ENCODE results near the gene BLVRB.
"Not testable (repeated sequence)": the region's sequence is repeated elsewhere in the genome, so short reads cannot be mapped to it uniquely, and the experiment has no call there.

BLVRB gene

DNA sequence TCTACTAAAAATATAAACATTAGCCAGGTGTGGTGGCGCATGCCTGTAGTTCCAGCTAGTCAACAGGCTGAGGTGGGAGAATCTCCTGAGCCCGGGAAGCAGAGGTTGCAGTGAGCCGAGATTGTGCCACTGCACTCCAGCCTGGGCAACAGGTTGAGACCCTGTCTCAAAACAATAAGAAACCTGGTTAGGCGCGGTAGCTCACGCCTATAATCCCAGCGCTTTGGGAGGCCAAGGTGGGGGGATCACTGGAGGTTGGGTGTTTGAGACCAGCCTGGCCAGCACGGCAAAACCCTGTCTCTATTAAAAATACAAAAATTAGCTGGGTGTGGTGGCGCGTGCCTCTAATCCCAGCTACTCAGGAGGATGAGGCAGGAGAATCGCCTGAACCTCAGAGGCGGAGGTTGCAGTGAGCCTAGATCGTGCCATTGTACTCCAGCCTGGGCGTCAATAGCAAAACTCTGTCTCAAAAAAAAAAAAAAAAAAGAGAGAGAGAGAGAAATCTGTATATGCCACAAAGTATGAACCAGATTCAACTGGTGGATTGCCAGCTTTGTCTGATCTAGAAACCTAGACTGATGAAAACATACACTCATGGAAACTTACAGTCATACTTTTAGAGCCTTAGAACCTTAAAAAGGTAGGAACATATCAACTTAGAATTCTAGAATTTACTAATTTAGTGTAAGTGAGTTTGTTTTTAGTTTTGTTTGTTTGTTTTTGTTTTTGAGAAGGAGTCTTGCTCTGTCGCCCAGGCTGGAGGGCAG is 10.5 kb upstream of the BLVRB start:
- not testable (repeated sequence) for DNase-seq

DNA sequence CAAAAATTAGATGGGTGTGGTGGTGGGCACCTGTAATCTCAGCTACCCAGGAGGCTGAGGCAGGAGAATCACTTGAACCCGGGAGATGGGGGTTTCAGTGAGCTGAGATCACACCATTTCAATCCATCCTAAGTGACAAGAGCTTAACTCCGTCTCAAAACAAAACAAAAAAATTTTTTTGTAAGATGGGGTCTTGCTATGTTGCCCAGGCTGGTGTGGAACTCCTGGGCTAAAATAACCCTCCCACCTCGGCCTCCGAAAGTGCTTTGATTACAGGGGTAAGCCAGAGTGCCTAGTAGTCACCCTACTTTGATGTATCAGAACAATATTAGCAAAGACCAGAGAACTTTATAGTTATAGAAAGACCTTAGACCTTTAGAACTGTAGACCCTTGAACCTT is 9.2 kb upstream of the BLVRB start:
- no peak for DNase-seq

DNA sequence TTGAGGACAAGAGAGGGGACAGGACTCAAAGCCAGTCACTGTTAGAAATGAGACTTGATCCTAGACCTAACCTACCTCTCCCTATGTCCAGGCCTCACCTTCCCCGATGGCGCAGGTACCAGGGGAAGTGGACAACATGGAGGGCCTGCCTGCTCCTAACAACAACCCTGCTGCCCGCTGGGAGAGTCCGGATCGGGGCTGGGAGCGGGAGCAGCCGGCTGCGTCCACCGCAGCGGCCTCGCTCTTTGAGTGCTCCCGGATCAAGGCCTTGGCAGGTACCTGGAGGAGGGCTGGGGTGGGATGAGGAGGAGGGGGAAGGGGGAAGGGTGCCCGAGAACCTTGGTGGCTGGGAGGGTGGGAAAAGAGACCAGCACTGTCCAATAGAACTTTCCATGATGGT is 7.0 kb upstream of the BLVRB start:
- no peak for DNase-seq

DNA sequence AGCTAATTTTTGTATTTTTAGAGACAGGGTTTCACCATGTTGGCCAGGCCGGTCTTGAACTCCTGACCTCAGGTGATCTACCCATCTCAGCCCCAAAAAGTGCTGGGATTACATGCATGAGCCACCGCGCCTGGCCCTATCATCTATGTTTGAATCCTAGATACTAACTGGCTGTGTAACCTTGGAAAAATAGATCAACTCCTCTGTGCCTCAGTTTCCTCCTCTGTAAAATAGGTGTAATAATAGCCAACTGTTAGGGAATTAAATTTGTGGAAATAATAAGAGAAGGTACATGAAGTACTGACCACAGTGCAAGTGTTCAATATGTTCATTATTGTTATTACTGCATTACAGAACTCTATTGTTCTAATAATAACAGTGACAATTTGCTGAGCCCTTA is 5.6 kb upstream of the BLVRB start:
- no peak for DNase-seq

DNA sequence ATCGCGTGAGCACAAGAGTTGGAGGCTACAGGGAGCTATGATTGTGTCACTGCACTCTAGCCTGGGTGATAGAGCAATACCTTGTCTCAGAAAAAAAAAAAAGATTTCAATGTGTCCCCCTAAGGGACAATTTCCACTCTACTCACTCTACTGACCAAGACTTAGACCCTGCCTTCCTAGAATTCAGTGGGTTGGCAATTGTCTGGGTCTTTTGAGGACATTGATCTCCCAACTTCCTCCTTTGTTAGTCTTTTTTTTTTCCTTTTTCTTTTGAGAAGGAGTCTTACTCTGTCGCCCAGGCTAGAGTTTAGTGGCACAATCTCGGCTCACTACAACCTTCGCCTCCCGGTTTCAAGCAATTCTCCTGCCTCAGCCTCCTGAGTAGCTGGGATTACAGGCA is 3.5 kb upstream of the BLVRB start:
- no peak for DNase-seq

DNA sequence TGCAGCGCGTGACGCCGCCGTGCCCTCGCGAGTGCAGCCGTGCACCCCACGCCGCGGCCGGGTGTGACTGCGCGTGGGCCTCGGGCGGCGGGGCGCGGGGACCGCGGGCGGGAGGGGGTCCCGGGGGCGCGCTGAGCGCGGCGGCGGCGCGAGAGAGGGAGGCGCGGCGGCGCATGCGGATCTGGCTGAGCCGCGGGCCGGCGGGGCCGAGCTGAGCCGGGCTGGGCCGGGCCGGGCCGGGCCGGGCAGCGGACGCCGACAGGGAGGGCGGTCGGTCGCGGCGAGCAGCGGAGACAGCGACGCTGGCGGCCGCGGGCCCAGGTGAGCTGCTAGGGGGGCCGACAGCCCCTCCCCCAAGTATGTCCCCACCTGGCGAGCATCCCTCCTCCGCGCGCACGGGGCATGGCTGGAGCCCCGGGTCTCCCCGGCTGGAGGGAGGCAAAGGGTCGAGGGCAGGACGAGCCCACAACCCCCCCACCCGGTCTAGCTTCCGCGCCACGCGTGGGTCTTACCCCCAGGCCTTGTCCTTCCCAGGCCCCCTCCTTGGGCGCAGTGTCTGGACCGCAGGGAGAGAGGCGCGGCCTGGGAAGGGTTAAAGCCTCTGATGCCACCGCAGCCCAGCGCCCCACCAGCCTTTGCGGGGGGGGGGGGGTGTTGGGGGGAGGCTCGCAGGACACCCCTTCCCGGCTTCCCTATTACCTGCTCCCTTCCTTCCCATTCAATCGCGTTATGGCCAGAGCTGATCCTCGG is 1.6 kb upstream of the BLVRB start, which contains the start of gene SPTBN4:
Gene SPTBN4 (plus strand): TSS at position 17 of the 750 bp plus-strand sequence. CDS start 5,621 bp downstream, outside the sequence.
- no peak for DNase-seq

DNA sequence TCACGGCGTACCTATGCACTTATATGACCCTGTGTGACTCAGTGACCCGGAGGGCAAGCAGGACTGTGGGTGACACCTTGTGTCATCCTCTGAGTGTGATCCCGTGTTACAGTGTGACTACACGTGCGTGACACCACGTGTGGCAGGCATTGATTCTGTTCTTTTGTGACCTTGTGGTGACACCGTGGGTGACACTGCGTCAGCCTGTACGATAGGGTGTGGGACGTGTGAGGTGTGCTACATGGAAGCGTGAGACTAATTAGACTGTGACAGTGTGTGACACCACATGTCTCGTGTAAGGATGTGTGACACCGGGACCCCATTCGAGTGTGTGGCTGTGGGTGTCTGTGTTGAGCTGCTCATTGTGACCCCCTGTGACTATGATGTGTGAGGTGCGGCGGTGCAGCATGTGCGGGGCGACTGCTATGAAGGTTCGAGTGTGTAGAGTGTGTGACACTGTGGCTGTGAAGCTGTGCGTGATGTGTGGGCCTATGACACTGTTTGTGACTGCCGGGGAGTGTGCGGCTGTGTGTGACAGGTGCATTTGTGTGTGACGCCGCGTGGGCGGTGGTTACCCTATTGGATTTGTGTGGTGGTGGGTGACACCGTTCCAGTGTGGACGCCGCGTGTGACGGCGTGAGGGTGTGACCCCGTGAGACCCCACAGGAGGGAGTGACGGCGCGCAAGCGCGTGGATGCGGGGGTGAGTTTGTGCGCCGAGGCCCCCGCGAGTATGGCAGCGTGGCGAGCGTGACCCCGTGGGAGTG is 857 bp upstream of the BLVRB start:
- DNase-seq, result no peak

DNA sequence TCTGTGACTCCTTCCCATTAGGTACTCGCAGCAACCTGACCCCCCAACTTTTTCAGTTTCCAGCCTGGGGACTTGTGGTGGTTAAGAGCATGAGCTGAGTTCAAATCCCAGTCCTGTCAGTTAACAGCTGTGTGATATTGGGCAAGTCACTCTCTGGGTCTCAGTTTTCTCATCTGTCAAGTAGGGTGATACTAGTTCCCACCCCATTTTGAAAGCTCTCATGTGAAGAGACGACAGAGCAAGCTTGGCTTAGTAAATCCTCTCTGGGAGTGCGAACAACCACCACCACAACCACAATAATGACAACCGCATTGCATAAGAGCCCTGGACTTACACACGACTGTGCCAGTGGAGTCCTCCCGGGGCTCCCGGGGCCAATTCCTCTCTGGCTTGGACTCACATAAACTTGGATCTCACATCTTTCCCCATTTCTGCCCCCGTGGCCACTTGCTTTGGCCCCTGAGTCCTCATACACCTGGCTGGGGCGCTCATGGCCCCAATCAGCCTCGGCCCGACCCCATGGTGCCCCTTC is 454 bp downstream of the BLVRB start:
- no peak for DNase-seq

DNA sequence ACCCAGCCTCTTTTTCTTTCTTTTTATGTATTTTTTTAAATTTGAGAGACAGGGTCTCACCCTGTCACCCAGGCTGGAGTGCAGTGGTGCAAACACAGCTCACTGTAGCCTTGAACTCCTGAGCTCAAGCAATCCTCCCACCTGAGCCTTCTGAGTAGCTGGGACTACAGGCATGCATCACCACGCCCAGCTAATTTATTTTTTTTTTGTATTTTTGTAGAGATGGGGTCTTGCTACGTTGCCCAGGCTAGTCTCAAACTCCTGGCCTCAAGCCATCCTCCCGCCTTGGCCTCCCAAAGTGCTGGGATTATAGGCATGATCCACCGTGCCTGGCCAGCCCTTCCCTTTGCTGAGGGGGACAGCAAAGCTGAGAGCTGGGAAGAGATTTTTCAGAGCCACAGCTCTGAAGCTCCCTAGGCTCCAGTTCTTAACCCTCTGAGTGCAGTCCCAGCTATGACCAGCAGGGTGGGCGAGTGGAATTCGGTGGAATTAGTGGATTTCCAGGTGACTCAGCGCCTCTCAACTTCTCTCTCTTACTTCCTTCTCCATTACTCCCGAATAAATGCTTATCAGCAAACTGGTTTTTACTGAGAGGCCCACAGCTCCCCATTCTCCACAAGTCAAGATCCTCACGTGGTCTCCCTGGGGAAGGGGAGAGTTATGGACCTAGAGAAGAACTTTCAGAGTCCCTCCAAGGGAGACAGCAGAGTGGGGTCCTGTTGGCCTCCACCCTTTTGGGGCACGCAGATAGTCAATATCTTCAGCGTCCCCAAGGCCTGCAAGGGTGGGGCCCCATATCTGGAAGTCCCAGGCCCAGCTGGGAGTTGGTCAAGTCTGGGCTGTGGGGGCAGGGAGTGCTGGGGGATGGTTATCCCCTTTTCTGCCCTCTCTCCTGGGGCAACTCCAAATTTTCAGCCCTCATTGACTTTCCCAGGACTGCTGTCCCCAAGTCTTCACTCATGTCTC is 1.2 kb downstream of the BLVRB start:
- DNase-seq, result peak; percentile 37

DNA sequence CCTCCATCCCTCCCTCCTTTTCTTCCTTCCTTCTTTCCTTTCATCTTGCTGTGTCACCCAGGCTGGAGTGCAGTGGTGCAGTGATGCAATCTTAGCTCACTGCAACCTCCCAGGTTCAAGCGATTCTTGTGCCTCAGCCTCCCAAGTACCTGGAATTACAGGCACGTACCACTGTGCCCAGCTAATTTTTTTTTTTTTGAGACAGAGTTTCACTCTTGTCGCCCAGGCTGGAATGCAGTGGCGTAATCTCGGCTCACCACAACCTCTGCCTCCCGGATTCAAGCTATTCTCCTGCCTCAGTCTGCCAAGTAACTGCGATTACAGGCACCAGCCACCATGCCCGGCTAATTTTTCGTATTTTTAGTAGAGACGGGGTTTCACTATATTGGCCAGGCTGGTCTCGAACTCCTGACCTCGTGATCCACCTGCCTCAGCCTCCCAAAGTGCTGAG is 1.9 kb downstream of the BLVRB start:
- DNase-seq, result not testable (repeated sequence)

DNA sequence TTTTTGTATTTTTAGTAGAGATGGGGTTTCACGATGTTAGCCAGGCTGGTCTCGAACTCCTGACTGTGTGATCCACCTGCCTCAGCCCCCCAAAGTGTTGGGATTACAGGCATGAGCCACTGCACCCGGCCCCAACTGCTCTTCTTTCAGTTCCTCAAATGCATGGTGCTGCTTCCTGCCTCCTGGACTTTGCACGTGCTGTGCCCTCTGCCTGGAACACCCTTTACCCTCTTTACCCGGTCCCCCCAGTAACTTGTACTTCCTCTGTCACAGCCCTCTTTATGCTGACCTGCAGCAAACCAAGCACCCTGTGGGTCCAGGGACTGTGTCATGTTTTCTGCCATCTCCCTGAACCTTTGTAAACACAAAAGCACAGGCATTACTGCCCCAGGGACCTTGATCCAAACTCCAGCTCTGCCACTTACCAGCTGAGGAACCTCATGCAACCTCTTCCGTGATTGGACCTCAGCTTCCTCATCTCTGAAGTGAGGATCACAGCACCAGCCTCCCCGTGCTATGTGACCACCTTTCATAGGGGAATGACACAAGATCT is 3.8 kb downstream of the BLVRB start:
- DNase-seq, result no peak

DNA sequence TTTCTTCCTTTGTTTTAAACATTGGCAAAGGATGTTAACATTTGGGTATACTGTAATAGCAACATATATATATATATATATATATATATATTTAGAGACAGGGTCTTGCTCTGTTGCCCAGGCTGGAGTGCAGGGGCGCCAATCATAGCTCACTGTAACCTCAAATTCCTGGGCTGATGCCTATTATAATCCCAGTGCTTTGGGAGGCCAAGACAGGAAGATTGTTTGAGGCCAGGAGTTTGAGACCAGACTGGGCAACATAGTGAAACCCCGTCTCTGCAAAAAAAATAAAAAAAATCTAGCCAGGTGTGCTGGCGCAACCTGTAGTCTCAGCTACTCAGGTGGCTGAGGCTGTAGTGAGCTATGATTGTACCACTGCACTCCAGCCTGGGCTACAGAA is 5.4 kb downstream of the BLVRB start:
- no peak for DNase-seq

DNA sequence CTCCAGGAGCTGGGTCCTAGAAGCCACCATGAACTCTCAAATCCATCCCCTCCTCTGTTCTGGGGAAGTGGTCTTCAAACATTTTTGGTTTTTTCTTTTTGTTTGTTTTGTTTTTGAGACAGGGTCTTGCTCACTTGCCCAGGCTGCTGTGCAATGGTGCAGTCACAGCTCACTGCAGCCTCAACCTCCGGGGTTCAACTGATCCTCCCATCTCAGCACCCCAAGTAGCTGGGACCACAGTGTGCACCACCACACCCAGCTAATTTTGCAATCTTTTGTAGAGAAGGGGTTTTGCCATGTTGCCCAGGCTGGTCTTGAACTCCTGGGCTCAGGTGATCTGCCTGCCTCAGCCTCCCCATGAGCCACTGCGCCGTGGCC is 7.0 kb downstream of the BLVRB start:
- DNase-seq, result no peak

DNA sequence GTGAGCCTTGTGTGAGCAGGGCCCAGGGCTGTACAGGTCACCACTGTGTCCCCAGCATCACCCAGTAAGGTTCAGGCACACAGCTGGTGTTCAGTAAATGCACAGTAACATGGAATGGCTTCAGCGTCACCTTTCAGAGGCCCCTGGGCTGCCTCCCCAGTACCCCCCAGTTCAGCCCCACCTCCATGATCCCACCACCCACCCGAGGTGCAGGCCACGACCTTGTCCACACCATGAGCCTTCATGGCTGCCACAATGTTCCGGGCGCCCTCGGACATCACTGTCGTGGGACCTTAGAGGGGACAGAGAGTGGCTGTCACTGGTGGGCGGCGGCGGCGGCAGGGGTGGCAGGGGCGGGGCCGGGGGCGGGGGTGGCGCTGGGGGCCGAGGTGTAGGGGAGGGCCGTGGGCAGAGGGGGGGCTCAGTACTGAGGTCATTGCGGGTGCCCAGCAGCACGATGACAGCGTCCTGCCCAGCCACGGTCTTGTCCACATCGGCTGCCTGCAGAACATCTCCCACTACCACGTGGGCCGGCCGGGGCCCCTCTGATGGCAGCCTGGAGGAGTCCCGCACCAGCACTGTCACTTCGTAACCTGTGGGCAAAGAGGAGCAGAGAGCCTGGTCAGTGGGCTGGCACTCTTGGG is 7.5 kb downstream of the BLVRB start:
- DNase-seq, result no peak

DNA sequence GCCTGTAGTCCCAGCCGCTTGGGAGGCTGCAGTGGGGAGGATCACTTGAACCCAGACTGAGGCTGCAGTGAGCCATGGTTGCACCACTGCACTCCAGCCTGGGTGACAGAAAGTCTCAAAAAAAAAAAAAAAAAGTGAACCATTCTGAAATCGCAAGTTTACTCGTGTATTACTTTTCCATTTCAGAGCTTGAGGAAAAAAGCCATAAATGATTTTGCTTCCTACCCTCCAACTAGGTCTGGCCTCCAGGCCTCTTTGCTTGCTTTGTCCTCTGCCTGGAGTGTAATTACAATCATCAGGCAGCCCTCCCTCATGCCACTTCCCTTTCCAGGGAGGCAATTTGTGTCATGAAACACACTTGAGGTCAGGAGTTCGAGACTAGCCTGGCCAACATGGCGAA is 8.5 kb downstream of the BLVRB start:
- DNase-seq, result no peak

DNA sequence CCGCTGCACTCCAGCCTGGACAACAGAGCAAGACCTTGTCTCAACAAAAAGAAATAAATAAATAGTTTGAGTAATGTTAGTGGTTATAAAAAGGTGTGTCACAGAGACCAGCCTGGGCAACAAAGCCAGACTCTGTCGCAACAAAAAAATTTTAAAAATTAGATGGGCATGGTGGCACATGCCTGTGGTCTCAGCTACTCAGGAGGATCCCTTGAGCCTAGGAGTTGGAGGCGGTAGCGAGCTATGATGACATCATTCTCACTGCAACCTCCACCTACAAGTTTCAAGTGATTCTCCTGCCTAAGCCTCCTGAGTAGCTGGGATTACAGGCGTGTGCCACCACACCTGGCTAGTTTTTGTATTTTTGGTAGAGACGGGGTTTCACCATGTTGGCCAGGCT is 11.6 kb downstream of the BLVRB start:
- DNase-seq, result not testable (repeated sequence)

DNA sequence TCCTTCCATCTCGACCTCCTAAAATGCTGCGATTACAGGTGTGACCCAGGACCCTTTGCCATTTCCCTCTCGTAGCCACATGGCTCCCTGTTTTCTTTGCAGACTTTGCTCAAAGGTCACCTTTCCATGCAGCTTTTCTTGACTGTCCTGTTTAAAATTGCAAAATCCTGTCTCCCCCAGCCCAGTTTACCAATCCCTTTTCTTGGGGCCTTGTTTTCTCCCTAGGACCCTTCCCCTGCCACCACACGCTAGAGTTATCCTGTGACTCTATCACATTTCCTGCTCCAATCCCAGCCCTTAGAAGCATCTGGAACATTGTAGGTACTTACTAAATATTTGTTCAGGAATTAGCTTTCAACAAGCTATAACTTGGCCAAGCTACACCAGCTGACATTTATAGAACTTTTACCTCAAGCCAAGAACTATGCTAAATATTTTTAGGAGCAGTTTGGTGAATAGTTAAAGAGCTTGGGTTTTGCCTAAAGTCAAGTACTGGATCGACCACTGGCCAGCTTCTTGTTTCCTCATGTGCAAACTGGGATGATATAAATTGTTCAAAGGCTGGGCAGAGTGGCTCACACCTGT is 12.3 kb downstream of the BLVRB start:
- DNase-seq, result no peak

DNA sequence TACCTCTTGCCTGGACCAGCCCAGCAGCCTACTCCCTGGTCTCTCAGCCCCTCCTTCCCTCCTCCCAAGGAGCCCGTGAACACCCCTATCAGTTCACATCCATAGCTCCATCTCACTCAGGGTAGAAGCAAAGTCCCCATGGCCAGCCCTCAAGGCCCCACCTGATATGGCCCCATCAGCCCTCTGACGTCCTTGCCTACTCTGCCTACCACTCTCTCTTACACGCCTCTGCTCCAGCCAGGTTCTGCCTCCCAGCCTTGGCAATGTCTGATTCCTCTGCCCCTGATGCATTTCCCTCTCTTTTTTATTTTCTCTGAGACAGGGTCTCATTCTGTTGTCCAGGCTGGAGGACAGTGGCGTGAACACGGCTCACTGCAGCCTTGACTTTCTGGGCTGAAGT is 13.5 kb downstream of the BLVRB start:
- no peak for DNase-seq

DNA sequence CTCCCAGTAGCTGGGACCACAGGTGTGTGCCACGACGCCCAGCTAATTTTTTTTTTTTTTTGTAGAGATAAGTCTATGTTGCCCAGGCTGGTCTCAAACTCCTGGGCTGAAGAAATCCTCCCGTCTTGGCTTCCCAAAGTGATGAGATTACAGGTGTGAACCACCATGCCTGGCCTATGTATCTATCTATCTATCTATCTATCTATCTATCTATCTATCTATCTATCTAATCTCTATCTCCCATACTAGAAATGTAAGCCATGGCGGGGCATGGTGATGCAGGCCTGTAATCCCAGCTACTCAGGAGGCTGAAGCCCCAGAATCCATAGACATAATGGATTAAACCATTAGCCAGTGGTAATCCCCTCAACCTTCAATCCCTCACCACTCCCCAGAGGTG is 14.9 kb downstream of the BLVRB start:
- DNase-seq, result no peak

DNA sequence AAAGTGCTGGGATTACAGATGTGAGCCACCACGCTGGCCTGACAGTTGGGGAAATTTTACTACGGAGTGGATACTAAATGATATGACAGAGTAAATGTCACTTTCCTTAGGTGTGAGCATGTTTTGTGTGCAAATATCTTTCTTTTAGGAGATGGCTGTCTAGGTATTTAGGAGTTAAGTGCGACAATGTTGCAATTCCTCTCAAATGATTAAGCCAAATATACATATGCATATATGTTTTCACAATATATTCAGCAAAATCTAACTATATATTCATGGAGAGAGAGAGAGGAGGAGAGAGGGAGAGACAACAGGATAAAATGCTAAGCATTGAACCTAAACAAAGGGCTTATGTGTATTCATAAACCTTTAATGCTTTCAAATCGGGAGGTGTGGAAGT is 16.0 kb downstream of the BLVRB start:
- no peak for DNase-seq

DNA sequence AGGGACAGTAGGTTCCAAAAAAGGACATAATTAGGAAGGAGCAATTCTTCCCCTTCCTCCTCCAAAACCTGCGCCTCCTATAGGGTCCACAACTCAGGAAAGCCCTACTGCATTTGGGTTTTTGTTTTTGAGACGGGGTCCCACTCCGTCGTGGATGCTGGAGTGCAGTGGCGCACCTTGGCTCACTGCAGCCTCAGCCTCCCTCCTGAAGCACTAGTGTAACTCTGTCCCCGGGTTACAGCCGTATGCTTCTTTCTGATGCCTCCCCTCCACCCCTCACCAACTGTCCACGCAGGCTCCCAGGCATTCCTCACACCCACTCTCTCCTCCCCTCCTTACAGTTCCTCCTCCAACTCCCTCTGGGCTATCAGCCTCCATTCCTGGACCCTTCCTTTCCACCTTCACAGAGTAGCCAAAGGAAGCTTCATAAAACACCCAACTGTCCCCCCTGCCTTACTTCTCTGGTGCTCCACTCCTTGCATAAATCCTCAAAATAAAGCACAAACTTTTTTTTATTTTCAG is 19.2 kb downstream of the BLVRB start:
- no peak for DNase-seq

Data from NCI-H1048 (cell line).